Right ventricle myocardium inferior (tissue), 1 donor: ENCODE data around the gene PCBD2. TPM values are rescaled to one million over a fixed set of nuclear protein-coding genes. Genes with fewer than 3 reads are reported as not detected.
"Not testable (repeated sequence)": the region's sequence is repeated elsewhere in the genome, so short reads cannot be mapped to it uniquely, and the experiment has no call there.

Experiments used
- ATAC-seq: fragments of 200-7000 bp; cut with Tn5 transposase; one replicate; pipeline ENCODE4 v1.9.1; 2020; ENCODE audit warnings: mild to moderate bottlenecking, moderate library complexity
- DNase-seq: peaks from one replicate; pipeline ENCODE4 v3.0.0; 2021; ENCODE audit errors: missing footprints
- intact Hi-C: fragments of 100-400 bp; cut with DNase I; formaldehyde crosslinking; loops from one replicate; pipeline ENCODE4 v1.11.0; 2022
- total RNA-seq: library from RNA; stranded (reverse); fragmentation: NEBNext Ultra II Directional; extraction: Animal tissue kit (Norgen Biotek cat#: 25700); gene quantifications from one replicate; pipeline ENCODE4 v1.2.1, GENCODE V29; 2021
- donor health status: DM: no; HTN: yes; CAD: no; lungs with severe emphysema.

The PCBD2 gene
- total RNA-seq, 1 donor from 2014 or later = 24.7 TPM

GRCh38 chr5:134944630-134945029, 39.7 kb downstream of the PCBD2 start:
- DNase-seq = no peak
- no peak for ATAC-seq
- intact Hi-C loops = no loop called here

- intact Hi-C loops = no loop called here
- DNase-seq = no peak
- ATAC-seq = no peak
Observed at GRCh38 chr5:134945041-134945440, 40.1 kb downstream of the PCBD2 start.

- intact Hi-C loops = no loop called here
- DNase-seq (no peak), ATAC-seq (peak; percentile 67)
Observed at GRCh38 chr5:134948911-134949310, 44.0 kb downstream of the PCBD2 start.

GRCh38 chr5:134949316-134949715, 44.4 kb downstream of the PCBD2 start:
- no peak for DNase-seq
- no peak for ATAC-seq
- intact Hi-C loops = no loop called here

- intact Hi-C loops = no loop called here
- DNase-seq = no peak
- ATAC-seq = no peak
Observed at GRCh38 chr5:134957920-134958608, 53.1 kb downstream of the PCBD2 start.

GRCh38 chr5:134958755-134959154, 53.8 kb downstream of the PCBD2 start:
- ATAC-seq = no peak
- intact Hi-C loops = no loop called here

GRCh38 chr5:134963098-134963497, 58.2 kb downstream of the PCBD2 start:
- intact Hi-C loops = no loop called here
- no peak for ATAC-seq
- DNase-seq = no peak

More at GRCh38 chr5:134958755-134959154, 53.8 kb downstream of the PCBD2 start:
- DNase-seq = no peak

GRCh38 chr5:134964359-134965270, 59.7 kb downstream of the PCBD2 start:
- intact Hi-C loops = no loop called here
- no peak for ATAC-seq
- DNase-seq = no peak

GRCh38 chr5:134965271-134965825, 60.4 kb downstream of the PCBD2 start:
- DNase-seq (no peak), ATAC-seq (no peak)
- intact Hi-C loops = no loop called here

GRCh38 chr5:134967607-134968006, 62.7 kb downstream of the PCBD2 start, which contains the start of gene CATSPER3:
TSS of gene CATSPER3 (plus strand) at chr5:134967907. CDS start at chr5:134967992, 85 bp downstream.
- ATAC-seq (no peak), DNase-seq (no peak)
- intact Hi-C loops = no loop called here

- no peak for DNase-seq
- intact Hi-C loops = no loop called here
Observed at GRCh38 chr5:134968055-134968454, 63.1 kb downstream of the PCBD2 start.

GRCh38 chr5:134969166-134969565, 64.2 kb downstream of the PCBD2 start:
- intact Hi-C loops = no loop called here
- no peak for ATAC-seq
- no peak for DNase-seq

More at GRCh38 chr5:134968055-134968454, 63.1 kb downstream of the PCBD2 start:
- no peak for ATAC-seq

- no peak for DNase-seq
- intact Hi-C loops = no loop called here
- no peak for ATAC-seq
Observed at GRCh38 chr5:134975078-134975715, 70.3 kb downstream of the PCBD2 start.

- DNase-seq (no peak), ATAC-seq (no peak)
- intact Hi-C loops = no loop called here
Observed at GRCh38 chr5:134975843-134976242, 70.9 kb downstream of the PCBD2 start.

GRCh38 chr5:134976841-134977240, 71.9 kb downstream of the PCBD2 start:
- no peak for ATAC-seq
- intact Hi-C loops = no loop called here
- DNase-seq = no peak

GRCh38 chr5:134979416-134979815, 74.5 kb downstream of the PCBD2 start:
- ATAC-seq = no peak
- intact Hi-C loops = no loop called here
- no peak for DNase-seq

- DNase-seq = no peak
- ATAC-seq = no peak
- intact Hi-C loops = no loop called here
Observed at GRCh38 chr5:134982230-134982629, 77.3 kb downstream of the PCBD2 start.

GRCh38 chr5:134989266-134989830, 84.4 kb downstream of the PCBD2 start:
- no peak for ATAC-seq
- intact Hi-C loops = no loop called here
- DNase-seq = no peak

- ATAC-seq, DNase-seq, intact Hi-C loops: not testable (repeated sequence)
Observed at GRCh38 chr5:134990183-134990582, 85.3 kb downstream of the PCBD2 start.
